Liver (tissue), 9 donors: ENCODE results near the gene MYO18A. TPM values are rescaled to one million over a fixed set of nuclear protein-coding genes. Genes with fewer than 3 reads are reported as not detected.

ENCODE experiments used
- DNase-seq: peaks from one replicate; pipeline ENCODE4 v3.0.0-alpha.2; 2017; ENCODE audit warnings: low spot score
- H3K27ac ChIP-seq, 2 donors: one replicate each; pipeline ENCODE4 v1.7.0; 2013; ENCODE audit warnings: inconsistent platforms in 2 of 2, low read length in 2 of 2, control low read depth in 1 of 2, low read depth in 1 of 2, mild to moderate bottlenecking in 1 of 2
- H3K27me3 ChIP-seq, 4 donors: one replicate each; pipeline versions ENCODE4 v1.6.1 to v1.7.0; 2013; ENCODE audit warnings: low read length in 3 of 4, inconsistent platforms in 1 of 4, mild to moderate bottlenecking in 1 of 4, moderate library complexity in 1 of 4; ENCODE audit not compliant: control insufficient read depth in 4 of 4, insufficient read depth in 4 of 4
- H3K36me3 ChIP-seq, 4 donors: one replicate each; pipeline versions ENCODE4 v1.6.1 to v1.7.0; 2013; ENCODE audit warnings: low read length in 3 of 4, mild to moderate bottlenecking in 3 of 4, low read depth in 1 of 4, moderate library complexity in 1 of 4; ENCODE audit not compliant: control insufficient read depth in 4 of 4, insufficient read depth in 3 of 4
- H3K4me1 ChIP-seq, 4 donors: one replicate each; pipeline versions ENCODE4 v1.6.1 to v1.7.0; 2013; ENCODE audit warnings: low read length in 3 of 4, mild to moderate bottlenecking in 3 of 4, moderate library complexity in 1 of 4; ENCODE audit not compliant: control insufficient read depth in 4 of 4, insufficient read depth in 4 of 4
- H3K4me3 ChIP-seq, 3 donors: one replicate each; pipeline versions ENCODE4 v1.6.1 to v1.7.0; 2013; ENCODE audit warnings: low read length in 3 of 3, control low read depth in 1 of 3, low read depth in 1 of 3, mild to moderate bottlenecking in 1 of 3
- H3K9ac ChIP-seq, 2 donors: one replicate each; pipeline ENCODE4 v1.7.0; 2013; ENCODE audit warnings: low read length in 2 of 2, mild to moderate bottlenecking in 2 of 2, moderate library complexity in 2 of 2, control low read depth in 1 of 2, low read depth in 1 of 2
- H3K9me3 ChIP-seq, 4 donors: one replicate each; pipeline versions ENCODE4 v1.6.1 to v1.7.0; 2013; ENCODE audit warnings: low read length in 3 of 4; ENCODE audit not compliant: control insufficient read depth in 4 of 4
- EGR1 ChIP-seq, 2 donors: IDR thresholded peaks; 2 replicates each; pipeline ENCODE4 v1.6.1; 2016 to 2018; ENCODE audit warnings: antibody characterized with exemption in 2 of 2, low read depth in 2 of 2
- FOXA1 ChIP-seq: IDR thresholded peaks from 2 replicates; pipeline ENCODE4 v1.6.1; 2016; ENCODE audit warnings: antibody characterized with exemption
- FOXA2 ChIP-seq: IDR thresholded peaks from 2 replicates; pipeline ENCODE4 v1.6.1; 2016; ENCODE audit warnings: antibody characterized with exemption
- GABPA ChIP-seq, 2 donors: IDR thresholded peaks in 1 of 2; conservative IDR thresholded peaks in 1 of 2; 2 replicates each; pipeline ENCODE4 v1.6.1; 2016; ENCODE audit warnings: antibody characterized with exemption in 2 of 2, mild to moderate bottlenecking in 1 of 2, moderate library complexity in 1 of 2
- HNF4A ChIP-seq, 2 donors: conservative IDR thresholded peaks; 2 replicates each; pipeline ENCODE4 v1.6.1; 2016; ENCODE audit warnings: antibody characterized with exemption in 2 of 2, mild to moderate bottlenecking in 2 of 2
- HNF4G ChIP-seq: IDR thresholded peaks from 2 replicates; pipeline ENCODE4 v1.6.1; 2016; ENCODE audit warnings: antibody characterized with exemption
- JUND ChIP-seq, 2 donors: IDR thresholded peaks; 2 replicates each; pipeline ENCODE4 v1.6.1; 2016; ENCODE audit warnings: antibody characterized with exemption in 2 of 2
- MAX ChIP-seq: IDR thresholded peaks from 2 replicates; pipeline ENCODE4 v1.6.1; 2016; ENCODE audit warnings: antibody characterized with exemption
- NR2F2 ChIP-seq: IDR thresholded peaks from 2 replicates; pipeline ENCODE4 v1.6.1; 2016; ENCODE audit warnings: antibody characterized with exemption
- RXRA ChIP-seq, 2 donors: IDR thresholded peaks; 2 replicates each; pipeline ENCODE4 v1.6.1; 2017 to 2018; ENCODE audit warnings: antibody characterized with exemption in 2 of 2, mild to moderate bottlenecking in 1 of 2
- SP1 ChIP-seq: IDR thresholded peaks from 2 replicates; pipeline ENCODE4 v1.6.1; 2018; ENCODE audit warnings: antibody characterized with exemption, mild to moderate bottlenecking
- TAF1 ChIP-seq: conservative IDR thresholded peaks from 2 replicates; pipeline ENCODE4 v1.6.1; 2016; ENCODE audit warnings: antibody characterized with exemption, mild to moderate bottlenecking
- YY1 ChIP-seq: IDR thresholded peaks from 2 replicates; pipeline ENCODE4 v1.6.1; 2016; ENCODE audit warnings: antibody characterized with exemption, mild to moderate bottlenecking
- WGBS: extraction: QIAGEN DNeasy Blood & Tissue Kit; methylation state at CpG from one replicate; pipeline ENCODE4 v1.1.7; 2013; 5-methylcytosine and 5-hydroxymethylcytosine counted together
- polyA plus RNA-seq, 2 donors: library from polyadenylated mRNA; stranded (reverse) in 1 of 2; unstranded in 1 of 2; fragments of 200-250 nt in 1 of 2; fragments of >200 nt in 1 of 2; fragmentation: Nextera tagmentation in 1 of 2; extraction: Ambion mirVana in 1 of 2; gene quantifications; one replicate each; pipeline versions ENCODE4 v1.2.1 to v1.2.3, GENCODE V29; 2013 to 2015
- total RNA-seq, 2 donors: library from RNA; depleted of rRNA; stranded (reverse); fragments of >200 nt; gene quantifications; one replicate each; pipeline ENCODE4 v1.2.3, GENCODE V29; 2014
- TF ChIP-seq, protein P1 (sequence below): IDR thresholded peaks from 2 replicates; pipeline ENCODE4 v1.6.1; 2016; ENCODE audit warnings: antibody characterized with exemption, mild to moderate bottlenecking
- TF ChIP-seq, protein P2 (sequence below): IDR thresholded peaks from 2 replicates; pipeline ENCODE4 v1.6.1; 2016; ENCODE audit warnings: antibody characterized with exemption
- TF ChIP-seq, protein P3 (sequence below): fragments of 150-350 bp; IDR thresholded peaks from 2 replicates; pipeline ENCODE4 v1.5.1; 2017; ENCODE audit warnings: improper control_type of control experiment, low read depth, low read length; ENCODE audit not compliant: missing input control
- TF ChIP-seq, protein P4 (sequence below): IDR thresholded peaks from 2 replicates; pipeline ENCODE4 v1.6.1; 2016; ENCODE audit warnings: antibody characterized with exemption
- donor health status: healthy.
- donor health status: healthy.
- donor health status: healthy.
- donor health status: healthy.
- donor health status: healthy.

The MYO18A gene
- total and polyA plus RNA-seq, 4 donors, result 26.3 to 81.6 (median 37.3) TPM

- TF ChIP-seq, protein P1, sequence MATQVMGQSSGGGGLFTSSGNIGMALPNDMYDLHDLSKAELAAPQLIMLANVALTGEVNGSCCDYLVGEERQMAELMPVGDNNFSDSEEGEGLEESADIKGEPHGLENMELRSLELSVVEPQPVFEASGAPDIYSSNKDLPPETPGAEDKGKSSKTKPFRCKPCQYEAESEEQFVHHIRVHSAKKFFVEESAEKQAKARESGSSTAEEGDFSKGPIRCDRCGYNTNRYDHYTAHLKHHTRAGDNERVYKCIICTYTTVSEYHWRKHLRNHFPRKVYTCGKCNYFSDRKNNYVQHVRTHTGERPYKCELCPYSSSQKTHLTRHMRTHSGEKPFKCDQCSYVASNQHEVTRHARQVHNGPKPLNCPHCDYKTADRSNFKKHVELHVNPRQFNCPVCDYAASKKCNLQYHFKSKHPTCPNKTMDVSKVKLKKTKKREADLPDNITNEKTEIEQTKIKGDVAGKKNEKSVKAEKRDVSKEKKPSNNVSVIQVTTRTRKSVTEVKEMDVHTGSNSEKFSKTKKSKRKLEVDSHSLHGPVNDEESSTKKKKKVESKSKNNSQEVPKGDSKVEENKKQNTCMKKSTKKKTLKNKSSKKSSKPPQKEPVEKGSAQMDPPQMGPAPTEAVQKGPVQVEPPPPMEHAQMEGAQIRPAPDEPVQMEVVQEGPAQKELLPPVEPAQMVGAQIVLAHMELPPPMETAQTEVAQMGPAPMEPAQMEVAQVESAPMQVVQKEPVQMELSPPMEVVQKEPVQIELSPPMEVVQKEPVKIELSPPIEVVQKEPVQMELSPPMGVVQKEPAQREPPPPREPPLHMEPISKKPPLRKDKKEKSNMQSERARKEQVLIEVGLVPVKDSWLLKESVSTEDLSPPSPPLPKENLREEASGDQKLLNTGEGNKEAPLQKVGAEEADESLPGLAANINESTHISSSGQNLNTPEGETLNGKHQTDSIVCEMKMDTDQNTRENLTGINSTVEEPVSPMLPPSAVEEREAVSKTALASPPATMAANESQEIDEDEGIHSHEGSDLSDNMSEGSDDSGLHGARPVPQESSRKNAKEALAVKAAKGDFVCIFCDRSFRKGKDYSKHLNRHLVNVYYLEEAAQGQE, result no peak
- TF ChIP-seq FOXA1 (no peak), YY1 (no peak)
- TF ChIP-seq, protein P2, sequence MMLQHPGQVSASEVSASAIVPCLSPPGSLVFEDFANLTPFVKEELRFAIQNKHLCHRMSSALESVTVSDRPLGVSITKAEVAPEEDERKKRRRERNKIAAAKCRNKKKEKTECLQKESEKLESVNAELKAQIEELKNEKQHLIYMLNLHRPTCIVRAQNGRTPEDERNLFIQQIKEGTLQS, result no peak
These were observed 1.0 kb upstream of the MYO18A start (continued) for GRCh38 chr17:29181226-29181625.

GRCh38 chr17:29180788-29181160 lies 576 bp upstream of the MYO18A start:
- no peaks in the 10 kb centered on the region for H3K9me3 ChIP-seq
- no peak for TF ChIP-seq HNF4A (conservative IDR thresholded peaks at IDR 0.05)
- peak overlapping the region; percentile 12 to 87 (median 67) for H3K4me3 ChIP-seq
- peaks cover 2 to 29% (median 13%) of the 10 kb centered on the region in 4 donors for H3K4me1 ChIP-seq
- peak overlapping the region in 1 of 2 donors; percentile 81 for H3K9ac ChIP-seq
- H3K27me3 ChIP-seq, result no peaks in the 10 kb centered on the region
- 74% methylated on average over 4 of the region's 4 CpGs for WGBS
- peak overlapping the region; percentile 72 to 98 for H3K27ac ChIP-seq
- H3K36me3 ChIP-seq, result no peaks in the 10 kb centered on the region
- no peak for DNase-seq

DNA sequence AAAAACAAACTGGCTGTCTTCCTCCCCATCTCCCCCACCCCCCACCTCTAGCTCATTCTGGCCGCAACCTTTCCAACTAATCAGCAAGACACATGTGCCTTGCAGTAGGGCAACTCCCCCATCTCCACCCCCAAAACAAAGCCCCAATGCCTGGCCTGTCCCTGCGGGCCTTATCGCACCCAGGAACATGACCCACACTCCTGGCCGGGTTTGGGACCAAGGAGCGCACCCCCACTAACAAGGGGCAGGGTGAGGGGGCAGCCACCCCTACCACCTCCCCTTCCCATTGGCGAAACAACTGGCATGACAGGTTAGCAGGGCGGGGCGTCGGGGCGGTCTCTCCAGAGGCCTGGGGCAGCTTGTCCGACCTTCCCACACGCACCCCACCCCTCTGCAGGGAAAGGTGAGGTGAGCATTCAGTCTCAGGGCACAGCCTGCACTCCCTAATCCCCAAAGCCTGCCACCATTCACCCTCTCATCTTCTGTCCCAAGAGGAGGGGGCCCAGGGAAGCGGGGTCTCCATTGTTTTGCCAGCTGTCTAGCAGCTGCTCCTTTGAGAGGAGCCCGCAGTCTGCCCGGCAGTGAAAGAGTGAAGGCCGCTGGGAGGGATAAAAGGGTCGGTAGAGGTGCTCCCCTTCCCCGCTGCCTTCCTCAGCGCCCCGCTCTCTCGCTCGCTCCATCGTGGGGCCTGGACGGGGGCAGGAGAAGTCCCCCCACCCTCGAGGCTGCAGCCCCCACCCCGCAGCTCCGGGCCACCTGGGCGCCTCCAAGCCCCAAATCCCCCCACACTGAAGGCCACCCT lies 765 bp downstream of the MYO18A start:
- peak; percentile 84 for DNase-seq
- 9% methylated on average over 28 of the region's 28 CpGs for WGBS
- Histone ChIP-seq H3K9me3 (no peaks in the 10 kb centered on the region), H3K36me3 (no peaks in the 10 kb centered on the region), H3K4me3 (peak overlapping the region; percentile 63 to 87 (median 69)), H3K27ac (peak overlapping the region; percentile 96 to 98), H3K27me3 (no peaks in the 10 kb centered on the region), H3K4me1 (peaks cover 2 to 29% (median 13%) of the 10 kb centered on the region in 4 donors), H3K9ac (peak overlapping the region; percentile 50 to 85)
- TF ChIP-seq, protein P1, result peak; percentile 81
- peak; percentile 93 for TF ChIP-seq MAX
- TF ChIP-seq YY1, result peak; percentile 90
- peak; percentile 42 for TF ChIP-seq FOXA2
- TF ChIP-seq HNF4G, result peak; percentile 32
- TF ChIP-seq, protein P3, sequence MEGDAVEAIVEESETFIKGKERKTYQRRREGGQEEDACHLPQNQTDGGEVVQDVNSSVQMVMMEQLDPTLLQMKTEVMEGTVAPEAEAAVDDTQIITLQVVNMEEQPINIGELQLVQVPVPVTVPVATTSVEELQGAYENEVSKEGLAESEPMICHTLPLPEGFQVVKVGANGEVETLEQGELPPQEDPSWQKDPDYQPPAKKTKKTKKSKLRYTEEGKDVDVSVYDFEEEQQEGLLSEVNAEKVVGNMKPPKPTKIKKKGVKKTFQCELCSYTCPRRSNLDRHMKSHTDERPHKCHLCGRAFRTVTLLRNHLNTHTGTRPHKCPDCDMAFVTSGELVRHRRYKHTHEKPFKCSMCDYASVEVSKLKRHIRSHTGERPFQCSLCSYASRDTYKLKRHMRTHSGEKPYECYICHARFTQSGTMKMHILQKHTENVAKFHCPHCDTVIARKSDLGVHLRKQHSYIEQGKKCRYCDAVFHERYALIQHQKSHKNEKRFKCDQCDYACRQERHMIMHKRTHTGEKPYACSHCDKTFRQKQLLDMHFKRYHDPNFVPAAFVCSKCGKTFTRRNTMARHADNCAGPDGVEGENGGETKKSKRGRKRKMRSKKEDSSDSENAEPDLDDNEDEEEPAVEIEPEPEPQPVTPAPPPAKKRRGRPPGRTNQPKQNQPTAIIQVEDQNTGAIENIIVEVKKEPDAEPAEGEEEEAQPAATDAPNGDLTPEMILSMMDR, result no peak
- TF ChIP-seq SP1, result peak; percentile 96
- TF ChIP-seq HNF4A (conservative IDR thresholded peaks at IDR 0.05), result peak; percentile 88
- peak; percentile 85 for TF ChIP-seq NR2F2
- TF ChIP-seq FOXA1, result peak; percentile 48
- TF ChIP-seq, protein P4, sequence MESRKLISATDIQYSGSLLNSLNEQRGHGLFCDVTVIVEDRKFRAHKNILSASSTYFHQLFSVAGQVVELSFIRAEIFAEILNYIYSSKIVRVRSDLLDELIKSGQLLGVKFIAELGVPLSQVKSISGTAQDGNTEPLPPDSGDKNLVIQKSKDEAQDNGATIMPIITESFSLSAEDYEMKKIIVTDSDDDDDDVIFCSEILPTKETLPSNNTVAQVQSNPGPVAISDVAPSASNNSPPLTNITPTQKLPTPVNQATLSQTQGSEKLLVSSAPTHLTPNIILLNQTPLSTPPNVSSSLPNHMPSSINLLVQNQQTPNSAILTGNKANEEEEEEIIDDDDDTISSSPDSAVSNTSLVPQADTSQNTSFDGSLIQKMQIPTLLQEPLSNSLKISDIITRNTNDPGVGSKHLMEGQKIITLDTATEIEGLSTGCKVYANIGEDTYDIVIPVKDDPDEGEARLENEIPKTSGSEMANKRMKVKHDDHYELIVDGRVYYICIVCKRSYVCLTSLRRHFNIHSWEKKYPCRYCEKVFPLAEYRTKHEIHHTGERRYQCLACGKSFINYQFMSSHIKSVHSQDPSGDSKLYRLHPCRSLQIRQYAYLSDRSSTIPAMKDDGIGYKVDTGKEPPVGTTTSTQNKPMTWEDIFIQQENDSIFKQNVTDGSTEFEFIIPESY, result peak; percentile 73
- peak in 1 of 2 donors; percentile 11 for TF ChIP-seq GABPA (IDR thresholded peaks at IDR 0.05 in 1 of 2, conservative IDR thresholded peaks at IDR 0.05 in 1 of 2)
- peak; percentile 55 to 66 for TF ChIP-seq EGR1 (IDR thresholded peaks at IDR 0.05; ENCODE audit: low read depth in 2 of 2)
- TF ChIP-seq RXRA (IDR thresholded peaks at IDR 0.05), result peak; percentile 96
- TF ChIP-seq, protein P2, result no peak
- peak in 1 of 2 donors; percentile 38 for TF ChIP-seq JUND (IDR thresholded peaks at IDR 0.05)
- peak; percentile 93 for TF ChIP-seq TAF1
